ENCODE results near the gene ASIC2. TPM values are rescaled to one million over a fixed set of nuclear protein-coding genes. Genes with fewer than 3 reads are reported as not detected.

The ASIC2 gene
- total RNA-seq, 5 donors from 2014 or later (not counting 1 experiment from before 2014, with no cell fraction given) = not detected

- no peaks in the 10 kb centered on the region for H3K4me1 ChIP-seq (ENCODE audit: control insufficient read depth in 1 of 2, extremely low read depth in 1 of 2, insufficient read depth in 2 of 2, low read length in 2 of 2)
- ATAC-seq (replicated peaks in 1 of 4) (no peak), DNase-seq (no peak)
- Mint-ChIP-seq H3K27ac (no peak overlapping the region), H3K27me3 (peaks cover 26 to 31% of the 10 kb centered on the region in 2 donors), H3K4me1 (no peaks in the 10 kb centered on the region), H3K36me3 (no peaks in the 10 kb centered on the region), H3K9me3 (no peaks in the 10 kb centered on the region), H3K4me3 (no peak overlapping the region)
- peaks cover 2 to 18% of the 10 kb centered on the region in 2 experiments for H3K27me3 ChIP-seq (replicated peaks in 1 of 2; ENCODE audit: control insufficient read depth in 2 of 2, extremely low read depth in 1 of 2, insufficient read depth in 2 of 2, low read length in 1 of 2)
- H3K36me3 ChIP-seq (ENCODE audit: control insufficient read depth in 2 of 2, extremely low read depth in 1 of 2, insufficient read depth in 1 of 2, low read length in 1 of 2) = no peaks in the 10 kb centered on the region
- H3K4me3 ChIP-seq (ENCODE audit: control insufficient read depth in 1 of 2, extremely low read depth in 1 of 2, low read length in 1 of 2) = no peak overlapping the region
- POLR2A ChIA-PET = no interaction called here
- H3K9me3 ChIP-seq = no peaks in the 10 kb centered on the region
- 77% methylated on average over 2 of the region's 4 CpGs for whole genome bisulfite sequencing (ENCODE audit: insufficient coverage)
- CTCF ChIA-PET = no interaction called here
- no peak overlapping the region for H3K27ac ChIP-seq (ENCODE audit: low read length)
Observed at GRCh38 chr17:33179151-33179550, 113.9 kb downstream of the ASIC2 start.

GRCh38 chr17:33178681-33179080 lies 114.4 kb downstream of the ASIC2 start:
- 56% methylated on average over 2 of the region's 3 CpGs for WGBS (ENCODE audit: insufficient coverage)
- Mint-ChIP-seq H3K27ac (no peak overlapping the region), H3K4me3 (no peak overlapping the region), H3K27me3 (peaks cover 25 to 31% of the 10 kb centered on the region in 2 donors), H3K9me3 (no peaks in the 10 kb centered on the region), H3K4me1 (no peaks in the 10 kb centered on the region), H3K36me3 (no peaks in the 10 kb centered on the region)
- POLR2A ChIA-PET = no interaction called here
- CTCF ChIA-PET = no interaction called here
- no peaks in the 10 kb centered on the region for H3K4me1 ChIP-seq (ENCODE audit: control insufficient read depth in 1 of 2, extremely low read depth in 1 of 2, insufficient read depth in 2 of 2, low read length in 2 of 2)
- H3K27me3 ChIP-seq (replicated peaks in 1 of 2; ENCODE audit: control insufficient read depth in 2 of 2, extremely low read depth in 1 of 2, insufficient read depth in 2 of 2, low read length in 1 of 2) = peaks cover 2 to 18% of the 10 kb centered on the region in 2 experiments
- no peak overlapping the region for H3K4me3 ChIP-seq (ENCODE audit: control insufficient read depth in 1 of 2, extremely low read depth in 1 of 2, low read length in 1 of 2)
- DNase-seq (no peak), ATAC-seq (replicated peaks in 1 of 4) (no peak)
- H3K27ac ChIP-seq (ENCODE audit: low read length) = no peak overlapping the region
- no peaks in the 10 kb centered on the region for H3K9me3 ChIP-seq
- H3K36me3 ChIP-seq (ENCODE audit: control insufficient read depth in 2 of 2, extremely low read depth in 1 of 2, insufficient read depth in 1 of 2, low read length in 1 of 2) = no peaks in the 10 kb centered on the region

GRCh38 chr17:33175562-33175961 lies 117.5 kb downstream of the ASIC2 start:
- Histone ChIP-seq H3K9me3 (no peaks in the 10 kb centered on the region), H3K27ac (ENCODE audit: low read length) (no peak overlapping the region), H3K27me3 (replicated peaks in 1 of 2; ENCODE audit: control insufficient read depth in 2 of 2, extremely low read depth in 1 of 2, insufficient read depth in 2 of 2, low read length in 1 of 2) (peaks cover 2 to 20% of the 10 kb centered on the region in 2 experiments), H3K36me3 (ENCODE audit: control insufficient read depth in 2 of 2, extremely low read depth in 1 of 2, insufficient read depth in 1 of 2, low read length in 1 of 2) (no peaks in the 10 kb centered on the region), H3K4me1 (ENCODE audit: control insufficient read depth in 1 of 2, extremely low read depth in 1 of 2, insufficient read depth in 2 of 2, low read length in 2 of 2) (no peaks in the 10 kb centered on the region), H3K4me3 (ENCODE audit: control insufficient read depth in 1 of 2, extremely low read depth in 1 of 2, low read length in 1 of 2) (no peak overlapping the region)
- ATAC-seq (replicated peaks in 1 of 4) = no peak
- Mint-ChIP-seq H3K27ac (no peak overlapping the region), H3K4me3 (no peak overlapping the region), H3K9me3 (no peaks in the 10 kb centered on the region), H3K27me3 (peaks cover 10 to 18% of the 10 kb centered on the region in 2 donors), H3K36me3 (no peaks in the 10 kb centered on the region), H3K4me1 (no peaks in the 10 kb centered on the region)
- POLR2A ChIA-PET = no interaction called here
- WGBS (ENCODE audit: insufficient coverage) = 78% methylated on average over 8 of the region's 8 CpGs
- CTCF ChIA-PET = no interaction called here
- no peak for DNase-seq

GRCh38 chr17:33171931-33172330 lies 121.2 kb downstream of the ASIC2 start:
- H3K9me3 Mint-ChIP-seq = no peaks in the 10 kb centered on the region
- no peak overlapping the region for H3K27ac Mint-ChIP-seq
- Histone ChIP-seq H3K4me1 (ENCODE audit: control insufficient read depth in 1 of 2, extremely low read depth in 1 of 2, insufficient read depth in 2 of 2, low read length in 2 of 2) (no peaks in the 10 kb centered on the region), H3K27me3 (replicated peaks in 1 of 2; ENCODE audit: control insufficient read depth in 2 of 2, extremely low read depth in 1 of 2, insufficient read depth in 2 of 2, low read length in 1 of 2) (peaks cover 0 to 22% of the 10 kb centered on the region in 2 experiments), H3K9me3 (no peaks in the 10 kb centered on the region), H3K27ac (ENCODE audit: low read length) (no peak overlapping the region), H3K4me3 (ENCODE audit: control insufficient read depth in 1 of 2, extremely low read depth in 1 of 2, low read length in 1 of 2) (no peak overlapping the region), H3K36me3 (ENCODE audit: control insufficient read depth in 2 of 2, extremely low read depth in 1 of 2, insufficient read depth in 1 of 2, low read length in 1 of 2) (no peaks in the 10 kb centered on the region)
- CTCF ChIA-PET = no interaction called here
- ATAC-seq (replicated peaks in 1 of 4) = no peak
- H3K4me1 Mint-ChIP-seq = no peaks in the 10 kb centered on the region
- no peaks in the 10 kb centered on the region for H3K36me3 Mint-ChIP-seq
- no CpG with 5 or more reads among the region's 2 CpGs for WGBS (ENCODE audit: insufficient coverage)
- DNase-seq = no peak
- peaks cover 17 to 20% of the 10 kb centered on the region in 2 donors for H3K27me3 Mint-ChIP-seq
- POLR2A ChIA-PET = no interaction called here
- H3K4me3 Mint-ChIP-seq = no peak overlapping the region

- Histone ChIP-seq H3K4me1 (ENCODE audit: control insufficient read depth in 1 of 2, extremely low read depth in 1 of 2, insufficient read depth in 2 of 2, low read length in 2 of 2) (no peaks in the 10 kb centered on the region), H3K36me3 (ENCODE audit: control insufficient read depth in 2 of 2, extremely low read depth in 1 of 2, insufficient read depth in 1 of 2, low read length in 1 of 2) (no peaks in the 10 kb centered on the region), H3K27me3 (replicated peaks in 1 of 2; ENCODE audit: control insufficient read depth in 2 of 2, extremely low read depth in 1 of 2, insufficient read depth in 2 of 2, low read length in 1 of 2) (peaks cover 0 to 12% of the 10 kb centered on the region in 2 experiments), H3K9me3 (no peaks in the 10 kb centered on the region), H3K27ac (ENCODE audit: low read length) (no peak overlapping the region), H3K4me3 (ENCODE audit: control insufficient read depth in 1 of 2, extremely low read depth in 1 of 2, low read length in 1 of 2) (no peak overlapping the region)
- Mint-ChIP-seq H3K9me3 (no peaks in the 10 kb centered on the region), H3K4me3 (no peak overlapping the region), H3K27ac (no peak overlapping the region), H3K36me3 (no peaks in the 10 kb centered on the region), H3K27me3 (peaks cover 15 to 22% of the 10 kb centered on the region in 2 donors), H3K4me1 (no peaks in the 10 kb centered on the region)
- no peak for DNase-seq
- ATAC-seq (replicated peaks in 1 of 4) = no peak
- ChIA-PET POLR2A (no interaction called here), CTCF (no interaction called here)
- 83% methylated on average over 1 of the region's 6 CpGs for WGBS (ENCODE audit: insufficient coverage)
Observed at GRCh38 chr17:33169580-33170285, 123.4 kb downstream of the ASIC2 start.

- 0% methylated on average over 1 of the region's 1 CpG for WGBS (ENCODE audit: insufficient coverage)
- Histone ChIP-seq H3K27me3 (replicated peaks in 1 of 2; ENCODE audit: control insufficient read depth in 2 of 2, extremely low read depth in 1 of 2, insufficient read depth in 2 of 2, low read length in 1 of 2) (peaks cover 0 to 23% of the 10 kb centered on the region in 2 experiments), H3K4me1 (ENCODE audit: control insufficient read depth in 1 of 2, extremely low read depth in 1 of 2, insufficient read depth in 2 of 2, low read length in 2 of 2) (no peaks in the 10 kb centered on the region), H3K27ac (ENCODE audit: low read length) (no peak overlapping the region), H3K36me3 (ENCODE audit: control insufficient read depth in 2 of 2, extremely low read depth in 1 of 2, insufficient read depth in 1 of 2, low read length in 1 of 2) (no peaks in the 10 kb centered on the region), H3K9me3 (no peaks in the 10 kb centered on the region), H3K4me3 (ENCODE audit: control insufficient read depth in 1 of 2, extremely low read depth in 1 of 2, low read length in 1 of 2) (no peak overlapping the region)
- DNase-seq = no peak
- H3K27ac Mint-ChIP-seq = no peak overlapping the region
- H3K36me3 Mint-ChIP-seq = no peaks in the 10 kb centered on the region
- no peak overlapping the region for H3K4me3 Mint-ChIP-seq
- H3K27me3 Mint-ChIP-seq = peaks cover 23 to 24% of the 10 kb centered on the region in 2 donors
- no peaks in the 10 kb centered on the region for H3K9me3 Mint-ChIP-seq
- ChIA-PET POLR2A (no interaction called here), CTCF (no interaction called here)
- ATAC-seq (replicated peaks in 1 of 4) = no peak
- no peaks in the 10 kb centered on the region for H3K4me1 Mint-ChIP-seq
Observed at GRCh38 chr17:33167736-33168135, 125.4 kb downstream of the ASIC2 start.

- Histone ChIP-seq H3K9me3 (no peaks in the 10 kb centered on the region), H3K27ac (ENCODE audit: low read length) (no peak overlapping the region), H3K36me3 (ENCODE audit: control insufficient read depth in 2 of 2, extremely low read depth in 1 of 2, insufficient read depth in 1 of 2, low read length in 1 of 2) (no peaks in the 10 kb centered on the region), H3K4me1 (ENCODE audit: control insufficient read depth in 1 of 2, extremely low read depth in 1 of 2, insufficient read depth in 2 of 2, low read length in 2 of 2) (no peaks in the 10 kb centered on the region), H3K4me3 (ENCODE audit: control insufficient read depth in 1 of 2, extremely low read depth in 1 of 2, low read length in 1 of 2) (no peak overlapping the region), H3K27me3 (replicated peaks in 1 of 2; ENCODE audit: control insufficient read depth in 2 of 2, extremely low read depth in 1 of 2, insufficient read depth in 2 of 2, low read length in 1 of 2) (peaks cover 0 to 26% of the 10 kb centered on the region in 2 experiments)
- Mint-ChIP-seq H3K4me3 (no peak overlapping the region), H3K27ac (no peak overlapping the region), H3K9me3 (no peaks in the 10 kb centered on the region), H3K36me3 (no peaks in the 10 kb centered on the region), H3K4me1 (no peaks in the 10 kb centered on the region), H3K27me3 (peaks cover 25 to 29% of the 10 kb centered on the region in 2 donors)
- ChIA-PET POLR2A (no interaction called here), CTCF (no interaction called here)
- ATAC-seq (replicated peaks in 1 of 4) = no peak
- DNase-seq = no peak
- 90% methylated on average over 5 of the region's 5 CpGs for WGBS (ENCODE audit: insufficient coverage)
Observed at GRCh38 chr17:33166472-33166871, 126.6 kb downstream of the ASIC2 start.

All from T-cell (primary cell).